Fibroblast of villous mesenchyme (primary cell): ENCODE data around the gene SLC39A11. TPM values are rescaled to one million over a fixed set of nuclear protein-coding genes. Genes with fewer than 3 reads are reported as not detected.
"Not testable (repeated sequence)": the region's sequence is repeated elsewhere in the genome, so short reads cannot be mapped to it uniquely, and the experiment has no call there.

Experiments
- DNase-seq: peaks from one replicate; pipeline ENCODE4 v3.0.0-alpha.2; 2010; ENCODE audit warnings: low read depth
- H3K4me3 ChIP-seq: 2 replicates; pipeline ENCODE4 v1.5.1; 2011; ENCODE audit warnings: low read depth, mild to moderate bottlenecking, low read length
- CTCF ChIP-seq: IDR thresholded peaks from 2 replicates; pipeline ENCODE4 v1.5.1; 2012; ENCODE audit warnings: low read depth, mild to moderate bottlenecking, low read length; ENCODE audit not compliant: insufficient read depth
- total RNA-seq: library from RNA; depleted of rRNA; stranded (reverse); fragments of >200 nt; gene quantifications from 2 replicates; pipeline ENCODE4 v1.2.3, GENCODE V29; 2012

The SLC39A11 gene
- total RNA-seq, 1 donor: 16.0 TPM

- no peak for TF ChIP-seq CTCF
- DNase-seq: no peak
- no peak overlapping the region for H3K4me3 ChIP-seq
Observed at GRCh38 chr17:73060721-73061120, 31.8 kb downstream of the SLC39A11 start.

- DNase-seq: not testable (repeated sequence)
Observed at GRCh38 chr17:73059713-73060112, 32.8 kb downstream of the SLC39A11 start.

GRCh38 chr17:73058022-73058421 lies 34.5 kb downstream of the SLC39A11 start:
- DNase-seq: no peak
- no peak for TF ChIP-seq CTCF
- no peak overlapping the region for H3K4me3 ChIP-seq

More at GRCh38 chr17:73059713-73060112, 32.8 kb downstream of the SLC39A11 start:
- H3K4me3 ChIP-seq: not testable (repeated sequence)

- DNase-seq: no peak
- TF ChIP-seq CTCF: no peak
- no peak overlapping the region for H3K4me3 ChIP-seq
Observed at GRCh38 chr17:73057196-73057595, 35.3 kb downstream of the SLC39A11 start.

- DNase-seq: no peak
- TF ChIP-seq CTCF: no peak
- H3K4me3 ChIP-seq: no peak overlapping the region
Observed at GRCh38 chr17:73052923-73053322, 39.6 kb downstream of the SLC39A11 start.

GRCh38 chr17:73050797-73051196 lies 41.7 kb downstream of the SLC39A11 start:
- DNase-seq: no peak
- H3K4me3 ChIP-seq: no peak overlapping the region
- no peak for TF ChIP-seq CTCF

- no peak overlapping the region for H3K4me3 ChIP-seq
- no peak for TF ChIP-seq CTCF
- no peak for DNase-seq
Observed at GRCh38 chr17:73048170-73048569, 44.3 kb downstream of the SLC39A11 start.
